ENCODE measurements around the gene TGM2.

DNA sequence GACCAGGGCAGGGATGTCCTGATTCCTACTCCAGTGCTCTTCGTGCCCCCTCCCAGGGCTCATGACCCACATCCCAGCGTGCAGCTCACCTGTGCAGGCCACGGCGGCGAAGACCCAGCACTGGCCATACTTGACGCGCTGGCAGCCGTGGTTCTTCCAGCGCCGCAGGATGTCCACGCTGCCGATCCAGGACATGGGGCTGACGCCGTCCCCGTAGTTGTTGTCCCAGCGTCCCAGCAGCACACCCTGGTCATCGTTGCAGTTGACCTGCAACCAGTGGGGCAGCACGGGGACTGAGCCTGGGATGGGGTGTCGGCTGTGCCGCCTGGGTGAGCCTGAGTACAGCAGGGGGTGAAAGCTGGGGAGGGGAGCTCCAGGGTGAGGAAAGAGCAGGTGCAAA lies 18.4 kb downstream of the TGM2 start:
- TF ChIP-seq POLR2A (IDR thresholded peaks at IDR 0.05) (no peak), POLR2AphosphoS5 (IDR thresholded peaks at IDR 0.05; ENCODE audit: insufficient read depth in 1 of 2, low read depth in 1 of 2) (no peak)
- TF ChIP-seq, protein P1, sequence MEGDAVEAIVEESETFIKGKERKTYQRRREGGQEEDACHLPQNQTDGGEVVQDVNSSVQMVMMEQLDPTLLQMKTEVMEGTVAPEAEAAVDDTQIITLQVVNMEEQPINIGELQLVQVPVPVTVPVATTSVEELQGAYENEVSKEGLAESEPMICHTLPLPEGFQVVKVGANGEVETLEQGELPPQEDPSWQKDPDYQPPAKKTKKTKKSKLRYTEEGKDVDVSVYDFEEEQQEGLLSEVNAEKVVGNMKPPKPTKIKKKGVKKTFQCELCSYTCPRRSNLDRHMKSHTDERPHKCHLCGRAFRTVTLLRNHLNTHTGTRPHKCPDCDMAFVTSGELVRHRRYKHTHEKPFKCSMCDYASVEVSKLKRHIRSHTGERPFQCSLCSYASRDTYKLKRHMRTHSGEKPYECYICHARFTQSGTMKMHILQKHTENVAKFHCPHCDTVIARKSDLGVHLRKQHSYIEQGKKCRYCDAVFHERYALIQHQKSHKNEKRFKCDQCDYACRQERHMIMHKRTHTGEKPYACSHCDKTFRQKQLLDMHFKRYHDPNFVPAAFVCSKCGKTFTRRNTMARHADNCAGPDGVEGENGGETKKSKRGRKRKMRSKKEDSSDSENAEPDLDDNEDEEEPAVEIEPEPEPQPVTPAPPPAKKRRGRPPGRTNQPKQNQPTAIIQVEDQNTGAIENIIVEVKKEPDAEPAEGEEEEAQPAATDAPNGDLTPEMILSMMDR (IDR thresholded peaks at IDR 0.05) = no peak
